ENCODE data around the gene IGSF21. TPM values are rescaled to one million over a fixed set of nuclear protein-coding genes. Genes with fewer than 3 reads are reported as not detected.

Gene IGSF21
- total and polyA plus RNA-seq, 2 of the 8 experiments (the other 6 are each of a cell fraction or from before 2014, with no cell fraction given) = 22.5 to 28.5 TPM

GRCh38 chr1:18094096-18094495, 13.5 kb upstream of the IGSF21 start (continued):
- no peak for TF ChIP-seq CHD7 (IDR thresholded peaks at IDR 0.05; ENCODE audit: insufficient replicate concordance, low read length)
- TF ChIP-seq RAD21 (IDR thresholded peaks at IDR 0.05 in 1 of 2, conservative IDR thresholded peaks at IDR 0.05 in 1 of 2; ENCODE audit: low read depth in 2 of 2, low read length in 2 of 2) = no peak
- TF ChIP-seq SUZ12 (IDR thresholded peaks at IDR 0.05; ENCODE audit: low read length) = no peak
- TF ChIP-seq CTBP2 (IDR thresholded peaks at IDR 0.05; ENCODE audit: borderline replicate concordance, insufficient read depth, insufficient read length, low read length) = no peak
- no peak for TF ChIP-seq BCL11A (IDR thresholded peaks at IDR 0.05; ENCODE audit: low read depth in 2 of 2, low read length in 2 of 2)
- TF ChIP-seq CHD2 (IDR thresholded peaks at IDR 0.05; ENCODE audit: low read length) = no peak
- TF ChIP-seq MAFK (IDR thresholded peaks at IDR 0.05; ENCODE audit: low read depth, low read length) = no peak
- no peak for TF ChIP-seq KDM1A (IDR thresholded peaks at IDR 0.05; ENCODE audit: borderline replicate concordance, low read length)
- no peak for TF ChIP-seq ZNF274 (IDR thresholded peaks at IDR 0.05; ENCODE audit: borderline replicate concordance, extremely low read depth, low read length)
- no peak for TF ChIP-seq EGR1 (IDR thresholded peaks at IDR 0.05; ENCODE audit: borderline replicate concordance, low read depth, low read length)
